GM12891 (cell line): Measurements from ENCODE around the gene OR2A12.

Experiments used
- PAX5 ChIP-seq: IDR thresholded peaks from 2 replicates; pipeline ENCODE4 v1.6.1; 2011; ENCODE audit warnings: low read length, moderate library complexity, mild to moderate bottlenecking; ENCODE audit not compliant: insufficient read depth, severe bottlenecking
- POLR2A ChIP-seq: IDR thresholded peaks from 2 replicates; pipeline ENCODE4 v1.6.1; 2011; ENCODE audit warnings: low read depth, low read length, control low read depth
- POLR2AphosphoS5 ChIP-seq: IDR thresholded peaks from 2 replicates; pipeline ENCODE4 v1.6.1; 2011; ENCODE audit warnings: low read depth, low read length, control low read depth
- SPI1 ChIP-seq: IDR thresholded peaks from 2 replicates; pipeline ENCODE4 v1.6.1; 2011; ENCODE audit warnings: low read depth, low read length, control low read depth
- TAF1 ChIP-seq: IDR thresholded peaks from 2 replicates; pipeline ENCODE4 v1.6.1; 2011; ENCODE audit warnings: low read depth, low read length, control low read depth

DNA sequence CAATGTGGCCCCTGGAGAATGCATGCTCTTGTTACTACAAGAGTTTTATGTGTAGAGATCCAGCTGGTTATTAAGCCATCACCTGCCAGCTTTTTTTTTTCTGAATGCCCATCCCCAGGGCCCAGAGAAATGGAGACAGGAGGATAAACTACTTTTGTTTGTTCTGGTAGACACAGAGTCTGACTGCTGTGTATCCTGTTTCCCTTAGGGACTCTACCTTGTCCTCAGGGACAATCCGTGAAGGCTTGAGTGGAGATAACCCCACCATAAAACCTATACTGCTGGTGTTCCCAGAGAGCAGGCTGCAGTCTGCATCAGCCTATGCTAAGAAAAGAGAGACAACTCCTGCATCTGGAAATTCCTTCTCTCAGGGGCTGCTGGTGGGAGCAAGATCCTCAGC is 37.4 kb upstream of the OR2A12 start, which contains the start of gene OR2A5:
- no peak for TF ChIP-seq POLR2AphosphoS5
- no peak for TF ChIP-seq POLR2A
- no peak for TF ChIP-seq SPI1
- no peak for TF ChIP-seq TAF1
- TF ChIP-seq PAX5 = no peak
